Stimulated activated naive CD8-positive, alpha-beta T cell treated with anti-CD3 and anti-CD28 coated beads, Interleukin-15, Interleukin-2, amounts not matched to agents 100 U/mL and 50 U/mL, for 24 hours (primary cell): ENCODE data around the gene CHAMP1.
A peak's percentile ranks its signal among the peaks of the same experiment; 100 is the strongest.
"Not testable (repeated sequence)": the region's sequence is repeated elsewhere in the genome, so short reads cannot be mapped to it uniquely, and the experiment has no call there.

ENCODE experiments used
- ATAC-seq: fragments of 150-1000 bp; cut with Tn5 transposase; one replicate; pipeline ENCODE4 v1.10.0; 2021
- DNase-seq: peaks from one replicate; pipeline ENCODE4 v3.0.0; 2021

CHAMP1 gene

DNA sequence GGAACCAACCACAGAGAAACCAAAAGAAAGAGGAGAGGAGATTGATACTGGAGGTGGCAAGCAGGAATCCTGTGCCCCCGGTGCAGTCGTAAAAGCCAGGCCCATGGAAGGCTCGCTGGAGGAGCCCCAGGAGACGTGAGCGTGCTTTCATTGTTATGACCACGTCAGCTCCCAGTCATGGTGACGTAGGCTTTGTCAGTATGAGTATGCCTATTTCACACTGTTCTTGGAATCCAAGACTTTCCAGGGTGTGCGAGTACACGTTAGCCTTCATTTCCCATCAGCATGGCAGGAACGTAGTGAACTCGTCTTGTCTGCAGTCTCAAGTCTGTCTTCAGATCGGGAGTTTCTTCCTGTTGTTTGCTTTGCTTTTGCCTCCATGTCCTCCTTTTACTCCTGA is 15.4 kb upstream of the CHAMP1 start:
- no peak for ATAC-seq
- DNase-seq: no peak

DNA sequence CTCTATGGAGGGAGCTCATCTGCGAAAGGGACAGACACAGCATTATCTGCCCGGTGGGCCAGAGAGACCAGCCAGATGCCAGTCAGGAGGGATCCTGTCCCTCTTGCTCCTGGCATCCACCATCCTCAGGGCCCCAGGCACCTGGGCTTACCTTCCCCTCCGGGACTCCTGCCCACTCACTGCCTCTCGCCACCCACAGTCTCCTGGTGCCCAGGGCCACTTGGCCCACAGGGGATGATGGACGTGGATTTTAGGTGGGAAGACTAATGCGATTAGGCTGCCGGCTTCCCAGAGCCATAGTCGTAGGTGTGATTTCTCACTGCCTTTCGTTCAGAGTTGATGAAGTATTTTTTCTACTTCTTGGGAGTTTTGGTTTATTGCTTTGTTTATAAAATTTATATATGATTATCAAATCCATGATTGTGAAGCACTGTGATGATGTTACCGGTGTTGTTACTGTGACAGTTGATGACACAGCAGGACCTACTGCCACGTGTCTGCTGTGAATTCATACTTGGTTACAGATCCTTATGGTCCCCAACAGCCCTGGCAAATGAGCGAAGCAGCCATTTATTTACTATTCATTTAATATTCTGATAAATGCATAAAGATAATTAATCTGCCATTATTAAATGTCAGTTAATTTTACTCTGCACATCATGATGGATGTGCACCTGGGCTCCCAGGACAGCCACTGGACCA is 14.5 kb upstream of the CHAMP1 start:
- ATAC-seq: no peak

DNA sequence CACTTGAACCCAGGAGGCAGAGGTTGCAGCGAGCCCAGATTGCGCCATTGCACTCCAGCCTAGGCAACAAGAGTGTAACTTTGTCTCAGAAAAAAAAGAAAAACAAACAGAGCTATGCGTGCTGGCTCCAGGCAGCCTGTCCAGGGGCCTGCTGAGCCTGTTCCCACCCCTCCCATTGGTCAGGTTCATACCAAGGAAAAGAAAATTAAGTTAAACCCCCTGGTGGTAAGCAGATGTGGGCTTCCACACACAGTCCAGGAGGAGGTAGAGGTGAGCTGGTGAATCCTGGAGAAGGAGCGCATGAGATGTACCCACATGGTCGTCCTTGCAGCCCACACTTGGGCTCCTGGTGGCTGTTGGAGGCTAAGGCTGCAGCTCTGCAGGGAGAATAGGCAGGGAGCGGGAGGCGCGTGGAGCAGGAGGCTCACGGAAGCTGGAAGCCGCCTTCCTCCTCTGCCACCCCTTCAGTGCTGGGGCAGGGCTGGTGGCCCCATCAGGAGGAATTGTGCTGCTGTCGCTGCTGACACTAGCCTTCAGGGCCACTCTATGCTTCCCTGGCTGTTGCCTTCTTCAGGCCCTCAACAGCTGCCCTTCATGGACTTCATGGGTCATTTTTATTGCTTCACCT is 10.5 kb upstream of the CHAMP1 start:
- ATAC-seq: no peak
- DNase-seq: no peak

More for the DNA sequence above, 14.5 kb upstream of the CHAMP1 start:
- no peak for DNase-seq

DNA sequence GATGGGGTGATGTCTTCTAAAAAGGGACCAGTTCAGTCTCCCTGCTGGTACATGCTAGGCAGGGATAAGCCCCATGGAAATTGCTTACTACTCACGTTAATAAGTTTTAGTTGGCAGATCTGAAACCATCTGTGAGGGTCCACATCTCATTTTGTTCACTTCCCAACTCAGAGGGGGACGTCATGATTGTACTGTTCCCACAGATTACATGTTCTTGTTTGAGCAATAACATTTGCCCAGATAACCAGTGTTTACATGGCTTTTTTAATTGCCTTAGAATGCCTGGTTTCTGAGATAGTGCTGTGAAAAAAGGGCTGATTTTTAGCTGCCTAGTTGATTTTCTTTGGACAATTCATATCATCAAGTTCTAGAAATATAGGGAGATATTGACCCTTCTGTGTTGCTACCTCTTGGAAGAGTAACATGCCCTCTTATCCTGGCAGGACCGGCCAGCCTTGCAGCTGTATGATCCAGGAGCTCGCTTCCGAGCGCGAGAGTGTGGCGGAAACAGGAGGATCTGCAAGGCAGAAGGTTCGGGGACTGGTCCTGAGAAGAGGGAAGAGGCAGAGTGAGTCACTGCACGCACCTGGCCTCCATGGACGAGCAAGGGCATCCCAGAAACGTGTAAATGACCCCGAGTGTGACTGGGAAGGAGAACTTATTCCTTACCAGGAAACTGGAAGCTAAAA is 9.8 kb upstream of the CHAMP1 start:
- DNase-seq: no peak
- no peak for ATAC-seq

DNA sequence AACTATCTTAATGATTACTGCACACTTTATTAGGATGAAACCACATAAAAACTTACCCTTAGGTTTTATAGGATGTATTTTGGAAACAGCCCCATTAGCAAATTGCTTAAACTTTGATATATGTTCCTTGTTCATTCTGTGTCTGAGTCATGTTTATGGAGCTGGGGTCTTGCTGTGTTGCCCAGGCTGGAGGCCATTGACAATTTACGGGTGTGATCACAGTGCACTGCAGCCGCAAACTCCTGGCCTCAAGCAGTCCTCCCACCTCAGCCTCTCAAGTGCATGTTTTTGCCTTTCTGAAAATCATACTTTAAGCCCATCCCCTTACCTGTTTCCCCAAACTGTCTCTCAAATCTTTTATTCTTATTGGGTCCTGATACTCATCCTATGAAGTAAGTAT is 5.2 kb upstream of the CHAMP1 start:
- ATAC-seq: no peak
- DNase-seq: no peak

DNA sequence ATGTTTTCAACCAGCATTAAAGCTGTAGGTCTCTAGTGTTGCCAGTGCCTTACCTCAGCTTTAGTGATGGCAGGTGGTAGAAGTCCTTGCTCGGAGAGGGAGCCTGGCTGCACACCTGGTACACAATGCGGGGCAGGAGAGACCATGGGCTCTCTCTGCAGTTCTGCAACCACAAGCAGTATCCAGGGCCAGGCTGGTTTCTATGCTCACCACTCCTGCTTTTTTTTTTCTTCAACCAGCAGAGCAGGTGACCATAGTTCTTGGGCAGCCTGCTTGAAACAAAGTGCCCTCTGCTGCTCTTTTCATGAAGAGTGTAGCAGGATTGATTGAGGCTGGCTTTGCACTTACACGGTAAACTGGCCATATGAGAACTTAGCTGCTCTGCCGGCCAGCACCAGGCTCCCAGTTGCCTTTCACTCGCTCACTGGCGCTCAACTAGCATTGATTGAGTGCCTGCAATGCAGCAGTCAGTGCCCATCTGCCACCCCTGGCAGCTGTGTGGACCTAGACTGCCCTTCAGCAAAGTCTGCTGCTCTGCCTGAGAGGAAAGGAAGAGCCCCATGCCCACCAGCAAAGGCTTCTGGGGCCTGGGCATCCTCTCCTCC is 4.4 kb upstream of the CHAMP1 start:
- ATAC-seq (no peak), DNase-seq (no peak)

DNA sequence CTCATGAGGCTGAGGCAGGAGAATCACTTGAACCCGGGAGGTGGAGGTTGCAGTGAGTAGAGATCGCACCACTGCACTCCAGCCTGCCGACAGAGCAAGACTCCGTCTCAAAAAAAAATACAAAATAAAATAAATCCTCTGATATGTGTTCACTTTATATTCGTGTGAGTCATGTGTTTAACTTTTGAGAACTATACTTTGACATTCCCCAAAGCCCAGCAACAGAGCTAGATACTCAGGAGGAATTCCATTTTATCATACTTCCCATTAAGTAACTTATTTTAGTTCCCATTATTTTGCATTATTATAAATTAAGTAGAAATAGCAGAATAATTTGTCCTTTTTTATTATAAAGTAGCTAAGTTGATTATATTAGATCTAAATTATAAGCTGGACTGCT is 3.3 kb upstream of the CHAMP1 start:
- DNase-seq (no peak), ATAC-seq (no peak)

DNA sequence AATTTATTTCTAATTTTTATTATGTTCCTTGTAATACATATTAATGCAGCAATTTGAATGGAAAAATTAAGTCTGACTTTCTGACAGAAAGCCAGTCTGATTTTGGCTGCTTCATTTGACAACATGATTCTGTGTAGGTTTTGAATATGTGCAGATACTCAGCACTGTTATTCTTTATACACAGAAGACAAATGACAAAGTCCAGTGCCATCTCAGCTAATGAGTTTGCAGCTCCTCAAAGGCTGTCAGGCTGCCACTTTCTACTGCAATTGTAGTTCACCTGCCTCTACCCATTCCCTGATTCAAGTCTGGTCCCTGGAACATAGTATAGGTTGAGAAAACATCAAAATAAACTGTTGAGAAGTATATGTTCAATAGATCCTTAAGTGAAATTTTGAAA is 2.9 kb upstream of the CHAMP1 start:
- no peak for DNase-seq
- ATAC-seq: no peak

DNA sequence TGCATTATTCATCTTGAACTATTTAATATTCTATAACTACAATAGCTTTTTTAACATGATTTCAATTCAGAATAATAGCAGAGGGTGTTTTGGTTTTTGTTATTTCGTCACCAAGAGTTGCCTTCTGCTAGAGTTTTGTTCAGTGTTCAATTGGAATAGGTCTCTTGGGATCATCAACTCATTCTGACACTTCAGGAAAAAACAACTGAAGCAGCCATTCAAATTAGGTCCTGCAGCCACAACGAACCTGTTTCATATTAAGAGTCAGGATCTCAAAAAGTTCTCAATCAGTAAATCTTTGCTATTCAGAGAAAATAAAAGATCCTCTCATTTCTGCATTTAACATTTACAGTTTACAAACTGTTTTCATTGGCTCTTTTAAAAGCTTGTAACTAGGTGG is 2.4 kb upstream of the CHAMP1 start:
- no peak for DNase-seq
- ATAC-seq: no peak

DNA sequence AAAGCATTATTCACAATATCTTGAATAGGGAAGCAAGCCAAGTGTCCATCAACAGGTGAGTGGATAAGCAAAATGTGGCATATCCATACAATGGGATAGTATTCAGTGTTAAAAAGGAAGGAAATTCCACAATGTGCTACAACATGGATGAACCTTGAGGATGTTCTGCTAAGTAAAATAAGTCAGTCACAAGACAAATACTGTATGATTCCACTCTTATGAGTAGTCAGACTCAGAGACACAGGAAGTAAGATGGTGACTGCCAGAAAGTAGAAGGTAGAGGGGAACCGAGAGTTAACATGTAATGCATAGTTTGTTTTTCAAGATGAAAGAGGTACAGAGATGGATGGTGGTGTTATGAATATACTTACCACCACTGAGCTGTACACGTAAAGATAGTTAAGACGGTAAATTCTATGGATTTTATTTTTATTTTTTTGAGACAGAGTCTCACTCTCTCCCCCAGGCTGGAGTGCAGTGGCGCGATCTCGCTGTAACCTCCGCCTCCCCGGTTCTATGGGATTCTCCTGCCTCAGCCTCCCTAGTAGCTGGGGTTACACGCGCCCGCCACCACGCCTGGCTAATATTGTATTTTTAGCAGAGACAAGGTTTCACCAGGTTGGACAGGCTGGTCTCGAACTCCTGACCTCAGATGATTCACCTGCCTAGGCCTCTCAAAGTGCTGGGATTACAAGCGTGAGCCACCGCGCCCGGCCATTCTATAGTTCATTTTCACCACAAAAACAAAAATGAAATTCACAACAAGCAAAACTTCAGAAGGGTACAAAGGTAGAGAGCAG is 1.0 kb upstream of the CHAMP1 start:
- peak; percentile 24 for ATAC-seq
- DNase-seq: peak; percentile 42

DNA sequence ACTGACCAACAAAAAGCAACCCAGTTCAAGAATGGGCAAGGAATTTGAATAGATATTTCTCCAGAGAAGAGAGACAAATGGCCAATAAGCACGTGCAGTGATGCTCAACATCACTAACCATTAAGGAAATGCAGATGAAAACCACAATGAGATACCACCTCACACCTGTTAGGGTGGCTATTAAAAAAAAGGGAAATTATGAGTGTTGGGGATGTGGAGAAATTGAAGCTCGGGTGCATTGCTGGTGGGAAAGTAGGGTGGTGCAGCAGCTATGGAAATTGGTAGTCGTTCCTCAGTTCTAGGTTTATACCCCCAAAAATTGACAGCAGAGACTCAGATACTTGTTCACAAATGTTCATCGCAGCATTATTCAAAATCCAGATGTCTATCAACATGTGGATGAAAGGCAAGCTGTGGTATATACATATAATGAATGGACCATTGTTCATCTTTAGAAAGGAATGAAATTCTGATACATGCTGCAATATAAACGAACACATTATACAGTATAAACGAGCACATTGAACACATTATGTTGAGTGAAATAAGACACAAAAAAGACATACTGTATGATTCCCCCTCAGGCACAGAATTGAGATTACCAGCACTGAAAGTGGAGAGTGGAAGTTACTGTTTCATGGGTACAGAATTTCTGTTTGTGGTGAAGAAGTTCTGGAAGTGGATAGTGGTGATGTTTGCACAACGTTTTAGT is 927 bp downstream of the CHAMP1 start:
- DNase-seq (no peak), ATAC-seq (no peak)

DNA sequence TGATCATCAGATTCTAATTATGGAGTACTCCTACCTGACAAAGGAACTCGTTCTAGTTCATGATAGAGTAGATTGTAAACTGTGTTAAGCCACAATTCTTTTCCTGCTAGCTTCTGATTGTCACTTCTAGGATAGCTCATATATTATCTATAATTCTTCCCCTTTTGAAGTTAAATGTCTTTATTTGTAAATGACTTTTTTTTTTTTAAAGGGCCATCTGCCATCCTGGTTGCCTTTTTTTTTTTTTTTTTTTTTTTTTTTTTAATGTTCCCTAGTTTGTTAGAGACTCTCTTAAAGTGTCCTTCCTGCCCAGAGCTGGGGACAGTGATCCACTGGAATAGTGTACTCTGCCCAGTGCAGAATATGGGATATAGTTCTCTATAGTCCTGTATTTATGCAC is 4.3 kb downstream of the CHAMP1 start:
- DNase-seq (no peak), ATAC-seq (no peak)

DNA sequence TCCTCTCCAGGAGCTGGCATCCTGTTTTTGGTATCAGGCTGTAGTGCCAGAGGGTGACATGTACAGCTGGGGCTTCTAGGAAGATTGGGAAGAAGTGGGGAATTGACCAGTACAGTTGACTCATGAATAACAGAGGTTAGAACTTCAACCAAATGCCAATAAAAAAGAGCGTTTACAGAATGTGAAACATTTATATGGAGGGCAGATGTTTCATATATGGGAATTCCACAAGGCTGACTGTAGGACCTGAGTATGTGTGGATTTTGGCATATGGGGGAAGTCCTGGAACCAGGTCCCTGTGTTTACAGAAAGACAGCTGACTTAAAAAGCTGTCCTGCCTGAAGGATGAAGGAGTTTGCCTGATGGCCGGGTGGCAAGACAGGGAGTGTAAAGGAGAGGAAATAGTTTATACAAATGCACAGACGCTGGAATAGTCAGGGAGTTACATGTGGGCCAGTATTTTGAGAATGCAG is 5.2 kb downstream of the CHAMP1 start:
- DNase-seq (no peak), ATAC-seq (no peak)

DNA sequence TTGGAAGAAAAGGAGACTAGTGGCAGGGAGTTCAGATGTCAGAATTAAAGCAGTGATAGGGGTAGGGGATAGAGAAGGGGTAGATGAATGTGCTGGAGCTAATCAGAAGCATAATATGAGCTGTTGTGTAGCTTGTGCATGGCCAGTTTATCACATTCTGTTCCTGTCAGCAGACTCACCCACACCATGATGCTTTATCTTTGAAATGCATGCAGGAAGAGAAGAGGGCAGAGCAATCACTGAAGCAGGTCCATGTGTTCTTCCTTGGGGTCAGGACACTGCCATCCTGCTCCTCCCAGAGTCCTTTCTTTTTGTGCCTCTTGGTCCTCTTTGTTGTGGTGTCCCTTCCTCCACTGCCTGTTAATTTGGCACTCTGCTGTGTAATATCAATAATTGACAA is 5.8 kb downstream of the CHAMP1 start:
- ATAC-seq (no peak), DNase-seq (no peak)

DNA sequence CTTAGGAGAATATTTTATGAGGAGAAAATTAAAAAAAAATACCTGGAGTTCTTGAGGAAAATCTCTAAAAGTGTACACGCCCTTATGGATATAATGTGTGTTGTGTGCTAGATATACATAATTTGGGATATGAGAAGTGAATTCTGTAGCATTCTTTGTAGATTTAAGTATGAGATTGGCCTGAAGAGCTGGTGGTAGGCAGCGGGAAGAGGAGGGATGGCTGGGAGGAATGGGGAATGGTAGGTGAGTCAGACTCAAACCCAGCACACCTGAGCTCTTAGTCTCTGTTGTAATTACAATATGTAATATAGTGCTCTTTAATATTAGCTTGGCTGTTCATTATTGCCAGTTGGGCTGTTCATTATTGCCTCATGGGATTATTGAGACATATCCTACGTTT is 7.0 kb downstream of the CHAMP1 start:
- DNase-seq (no peak), ATAC-seq (no peak)

DNA sequence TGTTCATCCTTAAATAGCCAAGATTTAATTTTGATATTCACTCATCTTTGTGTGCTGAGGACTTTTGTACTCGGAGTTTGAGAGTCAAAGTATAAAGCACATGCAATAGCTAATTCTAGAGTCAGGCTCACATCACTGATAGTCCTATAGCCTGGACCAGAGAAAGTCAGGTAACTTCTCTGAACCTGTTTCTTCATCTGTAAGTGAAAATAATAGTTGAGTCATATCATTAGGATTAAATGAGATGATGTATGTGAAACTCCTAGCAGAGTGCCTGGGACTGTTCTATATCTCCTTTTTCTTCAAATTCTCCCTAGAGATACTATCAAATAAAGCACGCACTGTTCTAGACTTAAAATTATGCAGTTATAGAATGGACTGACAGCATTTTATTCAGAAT is 9.0 kb downstream of the CHAMP1 start:
- ATAC-seq (no peak), DNase-seq (no peak)

DNA sequence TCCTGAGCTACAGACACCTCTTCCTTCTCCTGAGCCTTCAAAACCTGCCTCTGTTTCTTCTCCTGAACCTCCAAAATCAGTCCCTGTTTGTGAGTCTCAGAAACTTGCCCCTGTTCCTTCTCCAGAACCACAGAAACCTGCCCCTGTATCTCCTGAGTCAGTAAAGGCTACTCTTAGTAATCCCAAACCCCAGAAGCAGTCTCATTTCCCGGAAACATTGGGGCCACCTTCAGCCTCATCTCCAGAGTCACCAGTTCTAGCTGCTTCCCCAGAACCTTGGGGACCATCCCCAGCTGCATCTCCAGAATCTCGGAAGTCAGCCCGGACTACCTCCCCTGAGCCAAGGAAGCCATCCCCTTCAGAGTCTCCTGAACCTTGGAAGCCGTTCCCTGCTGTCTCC is 10.0 kb downstream of the CHAMP1 start:
- DNase-seq (no peak), ATAC-seq (no peak)

DNA sequence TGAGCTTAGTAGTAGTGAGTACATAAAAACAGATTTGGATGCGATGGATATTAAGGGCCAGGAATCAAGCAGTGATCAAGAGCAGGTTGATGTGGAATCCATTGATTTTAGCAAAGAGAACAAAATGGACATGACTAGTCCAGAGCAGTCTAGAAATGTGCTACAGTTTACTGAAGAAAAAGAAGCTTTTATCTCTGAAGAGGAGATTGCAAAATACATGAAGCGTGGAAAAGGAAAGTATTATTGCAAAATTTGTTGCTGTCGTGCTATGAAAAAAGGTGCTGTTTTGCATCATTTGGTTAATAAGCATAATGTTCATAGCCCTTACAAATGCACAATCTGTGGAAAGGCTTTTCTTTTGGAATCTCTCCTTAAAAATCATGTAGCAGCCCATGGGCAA is 11.4 kb downstream of the CHAMP1 start:
- DNase-seq (no peak), ATAC-seq (no peak)

DNA sequence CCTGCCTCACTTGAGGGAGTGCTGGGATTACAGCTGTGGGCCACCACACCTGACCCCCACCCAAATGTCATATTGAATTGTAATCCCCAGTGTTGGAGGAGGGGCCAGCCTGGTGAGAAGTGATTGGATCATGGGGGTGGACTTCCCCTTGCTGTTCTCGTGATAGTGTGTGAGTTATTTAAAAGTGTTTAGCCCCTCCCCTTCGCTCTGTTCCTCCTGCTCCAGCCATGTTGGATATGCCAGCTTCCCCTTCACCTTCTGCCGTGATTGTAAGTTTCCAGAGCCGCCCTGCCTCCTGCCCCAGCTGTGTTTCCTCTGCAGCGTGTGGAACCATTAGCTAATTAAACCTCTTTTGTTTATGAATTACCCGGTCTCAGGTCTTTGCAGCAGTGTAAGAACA is 13.7 kb downstream of the CHAMP1 start:
- no peak for ATAC-seq

DNA sequence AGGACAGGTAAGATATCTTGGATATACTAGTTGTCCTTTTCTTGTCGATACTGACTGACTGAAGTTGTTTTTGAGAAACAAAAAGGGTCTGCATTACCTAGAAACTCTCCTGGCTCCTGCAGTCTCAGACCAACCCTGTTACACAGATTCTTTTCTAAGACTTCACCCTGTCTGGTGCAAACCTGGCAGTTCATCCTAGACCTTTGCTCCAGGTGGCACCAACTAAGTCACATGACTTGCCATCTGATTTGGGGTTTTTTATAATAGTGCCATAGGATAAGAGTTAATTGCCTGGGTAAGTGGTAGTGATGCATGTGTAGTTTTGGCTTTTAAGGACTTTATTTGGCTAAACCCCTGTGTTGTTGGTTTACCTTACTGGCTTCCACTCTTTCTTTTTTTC is 14.3 kb downstream of the CHAMP1 start:
- no peak for ATAC-seq
- DNase-seq: no peak

More for the DNA sequence above, 13.7 kb downstream of the CHAMP1 start:
- DNase-seq: no peak

DNA sequence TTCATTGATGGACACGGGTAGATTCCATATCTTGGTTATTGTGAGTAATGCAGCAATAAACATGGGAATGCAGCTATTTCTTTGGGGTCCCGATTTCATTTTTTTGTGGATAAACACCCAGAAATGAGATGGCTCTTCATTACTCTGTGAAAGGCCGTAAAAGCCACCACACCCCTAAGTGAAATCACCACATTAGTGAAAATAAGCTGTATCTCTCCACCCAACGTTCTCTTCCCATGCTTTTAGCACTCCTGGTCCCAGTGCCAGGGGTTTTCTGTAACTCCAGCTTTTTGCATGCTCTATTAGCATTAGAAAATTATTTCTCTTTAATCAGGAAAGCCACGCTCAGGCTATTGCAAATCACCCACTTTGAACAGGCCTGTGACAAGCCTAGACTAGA is 15.8 kb downstream of the CHAMP1 start:
- no peak for DNase-seq
- no peak for ATAC-seq

DNA sequence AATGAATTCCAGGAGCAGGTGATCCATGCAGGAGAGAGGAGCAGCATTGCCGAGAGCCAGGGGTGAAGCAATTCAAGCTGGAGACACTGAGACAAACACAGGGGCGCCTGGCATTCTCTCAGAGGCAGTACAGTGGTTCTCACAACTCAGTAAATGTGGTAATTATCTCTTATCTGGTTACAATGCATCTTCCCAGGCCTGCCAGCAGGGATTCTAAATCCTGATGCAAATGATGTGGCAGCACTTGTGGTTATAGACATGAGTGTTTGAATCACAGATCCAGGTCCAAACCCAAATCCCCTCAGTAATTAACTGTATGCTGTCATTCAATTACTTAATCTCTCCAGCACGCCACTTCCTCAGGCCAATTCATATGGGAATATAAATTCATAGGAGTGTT is 19.6 kb downstream of the CHAMP1 start:
- not testable (repeated sequence) for DNase-seq, ATAC-seq
